Measurements from ENCODE around the gene VMP1.

The VMP1 gene

DNA sequence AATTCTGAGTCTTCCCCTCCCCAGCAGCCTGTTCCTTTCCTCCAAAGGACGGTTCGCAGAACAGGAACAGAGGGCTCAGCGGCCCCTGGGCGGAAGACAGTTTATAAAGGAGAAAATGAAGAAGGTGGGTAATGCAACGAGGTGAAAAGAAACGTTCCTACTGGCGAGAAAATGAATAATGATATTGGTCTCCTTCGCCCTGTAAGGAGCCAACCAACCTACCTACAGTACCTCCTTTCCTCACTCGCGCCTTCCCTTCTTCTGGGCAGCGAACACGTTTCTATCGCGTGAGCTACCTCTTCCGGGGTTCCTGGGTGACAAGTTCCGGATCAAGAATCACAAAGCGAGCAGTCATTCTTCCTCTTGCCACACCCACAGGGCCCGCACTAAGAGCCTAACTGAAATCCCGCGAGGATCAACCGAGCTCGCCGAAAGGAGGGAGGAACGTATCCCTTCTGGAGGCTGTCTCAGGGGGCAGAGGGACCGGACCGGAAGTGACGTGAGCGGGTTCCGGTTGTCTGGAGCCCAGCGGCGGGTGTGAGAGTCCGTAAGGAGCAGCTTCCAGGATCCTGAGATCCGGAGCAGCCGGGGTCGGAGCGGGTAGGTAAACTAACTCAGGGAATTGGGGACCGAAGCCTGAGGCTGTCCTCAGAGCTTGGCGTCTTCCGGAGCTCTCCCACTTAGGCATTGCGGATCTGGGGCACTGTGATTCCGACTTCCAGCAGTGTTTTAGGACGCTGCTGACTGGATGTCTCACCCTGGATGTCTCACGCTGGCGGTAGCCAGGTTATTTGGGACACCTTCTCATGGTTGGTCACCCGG, at the start of gene VMP1, which contains the start of gene PTRH2:
VMP1 (plus strand) TSS at position 506 of the 822 bp plus-strand sequence. CDS start 23,793 bp downstream, outside the sequence.
PTRH2 (minus strand) TSS at position 282 of the 822 bp plus-strand sequence. CDS start 9,452 bp downstream, outside the sequence.
- TF ChIP-seq, protein P1, sequence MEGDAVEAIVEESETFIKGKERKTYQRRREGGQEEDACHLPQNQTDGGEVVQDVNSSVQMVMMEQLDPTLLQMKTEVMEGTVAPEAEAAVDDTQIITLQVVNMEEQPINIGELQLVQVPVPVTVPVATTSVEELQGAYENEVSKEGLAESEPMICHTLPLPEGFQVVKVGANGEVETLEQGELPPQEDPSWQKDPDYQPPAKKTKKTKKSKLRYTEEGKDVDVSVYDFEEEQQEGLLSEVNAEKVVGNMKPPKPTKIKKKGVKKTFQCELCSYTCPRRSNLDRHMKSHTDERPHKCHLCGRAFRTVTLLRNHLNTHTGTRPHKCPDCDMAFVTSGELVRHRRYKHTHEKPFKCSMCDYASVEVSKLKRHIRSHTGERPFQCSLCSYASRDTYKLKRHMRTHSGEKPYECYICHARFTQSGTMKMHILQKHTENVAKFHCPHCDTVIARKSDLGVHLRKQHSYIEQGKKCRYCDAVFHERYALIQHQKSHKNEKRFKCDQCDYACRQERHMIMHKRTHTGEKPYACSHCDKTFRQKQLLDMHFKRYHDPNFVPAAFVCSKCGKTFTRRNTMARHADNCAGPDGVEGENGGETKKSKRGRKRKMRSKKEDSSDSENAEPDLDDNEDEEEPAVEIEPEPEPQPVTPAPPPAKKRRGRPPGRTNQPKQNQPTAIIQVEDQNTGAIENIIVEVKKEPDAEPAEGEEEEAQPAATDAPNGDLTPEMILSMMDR (IDR thresholded peaks at IDR 0.05; ENCODE audit: low read depth, low read length), result no peak
- in situ Hi-C loops (cut with HindIII; ENCODE audit: low sequenced_read_pairs), result no loop called here
- peak; percentile 100 for DNase-seq (ENCODE audit: low read depth, low spot score)
- H3K4me3 ChIP-seq (ENCODE audit: low read depth, low read length), result peak within 1 kb of the TSS; percentile 79

DNA sequence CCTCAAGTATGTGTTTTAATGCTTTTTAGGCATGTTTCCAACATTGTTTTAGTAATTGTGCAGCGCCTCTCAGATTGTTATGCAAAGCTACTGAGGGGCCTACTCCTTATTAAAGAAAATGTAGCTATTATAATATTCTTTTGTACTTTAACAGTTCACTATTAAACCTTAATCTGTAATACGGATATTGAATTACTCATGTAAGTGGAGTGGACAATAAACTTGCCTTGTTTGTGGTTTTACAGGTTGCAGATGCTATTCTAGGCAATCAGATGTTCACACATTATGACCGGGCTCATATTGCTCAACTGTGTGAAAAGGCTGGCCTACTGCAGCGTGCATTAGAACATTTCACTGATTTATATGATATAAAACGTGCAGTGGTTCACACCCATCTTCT, 41.2 kb upstream of the VMP1 start:
- no peak for DNase-seq (ENCODE audit: low read depth, low spot score)
- TF ChIP-seq, protein P1 (IDR thresholded peaks at IDR 0.05; ENCODE audit: low read depth, low read length), result no peak
- in situ Hi-C loops (cut with HindIII; ENCODE audit: low sequenced_read_pairs), result no loop called here
- no peak overlapping the region for H3K4me3 ChIP-seq (ENCODE audit: low read depth, low read length)

DNA sequence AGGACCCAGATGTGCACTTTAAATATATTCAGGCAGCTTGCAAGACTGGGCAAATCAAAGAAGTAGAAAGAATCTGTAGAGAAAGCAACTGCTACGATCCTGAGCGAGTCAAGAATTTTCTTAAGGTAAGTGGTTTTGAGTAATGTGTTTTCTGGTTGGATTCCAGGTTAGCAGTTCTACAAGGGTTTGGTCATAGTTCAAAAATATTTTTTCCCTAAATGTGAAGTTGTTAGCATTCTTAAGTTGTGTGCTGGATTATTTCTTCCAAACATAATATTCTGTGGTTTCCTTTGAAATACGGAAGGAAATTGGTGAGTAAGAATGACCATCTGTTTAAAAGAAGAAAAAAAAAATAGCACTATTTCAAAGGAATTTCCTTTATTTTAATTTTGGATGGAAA, 38.6 kb upstream of the VMP1 start:
- H3K4me3 ChIP-seq (ENCODE audit: low read depth, low read length), result no peak overlapping the region
- in situ Hi-C loops (cut with HindIII; ENCODE audit: low sequenced_read_pairs), result no loop called here
- DNase-seq (ENCODE audit: low read depth, low spot score), result peak; percentile 97
- TF ChIP-seq, protein P1 (IDR thresholded peaks at IDR 0.05; ENCODE audit: low read depth, low read length), result no peak

DNA sequence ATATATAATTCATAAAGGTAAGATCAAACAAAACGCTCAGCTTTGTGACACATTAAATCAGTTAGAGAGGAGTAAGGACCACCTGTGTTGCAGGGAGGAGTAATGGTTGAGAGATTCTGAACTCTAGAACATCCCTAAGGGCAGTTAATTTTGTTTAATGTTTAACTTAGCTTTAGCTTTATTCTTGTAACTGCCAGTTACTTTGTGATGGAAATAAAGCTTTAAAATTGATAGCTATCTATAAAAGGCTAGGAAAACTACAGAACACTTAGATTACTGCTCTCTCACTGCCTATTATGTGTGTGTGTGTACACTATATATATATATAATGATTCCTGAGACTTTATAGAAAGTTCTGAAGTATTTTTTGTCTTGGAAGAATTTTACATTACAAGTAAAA, 38.0 kb upstream of the VMP1 start:
- DNase-seq (ENCODE audit: low read depth, low spot score), result no peak
- TF ChIP-seq, protein P1 (IDR thresholded peaks at IDR 0.05; ENCODE audit: low read depth, low read length), result no peak
- no peak overlapping the region for H3K4me3 ChIP-seq (ENCODE audit: low read depth, low read length)
- in situ Hi-C loops (cut with HindIII; ENCODE audit: low sequenced_read_pairs), result no loop called here

DNA sequence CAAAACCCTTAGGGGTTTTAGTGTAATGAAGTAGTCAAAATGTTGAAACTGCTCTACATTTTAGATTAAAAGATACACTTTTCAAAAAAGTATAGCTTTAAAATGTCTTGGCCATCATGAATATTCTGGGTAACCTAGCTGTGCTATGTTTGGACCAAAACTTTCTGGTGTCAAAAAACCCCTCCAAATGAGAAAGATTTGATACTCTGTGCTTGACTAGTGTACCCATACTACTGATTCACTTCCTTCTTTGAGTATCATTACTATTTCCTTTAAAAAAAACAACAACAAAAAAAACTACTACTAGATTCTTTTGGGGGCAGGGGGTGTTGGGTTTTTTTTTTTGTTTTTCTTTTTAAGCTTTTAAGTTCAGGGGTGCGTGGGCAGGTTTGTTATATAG, 37.5 kb upstream of the VMP1 start:
- no peak for DNase-seq (ENCODE audit: low read depth, low spot score)
- in situ Hi-C loops (cut with HindIII; ENCODE audit: low sequenced_read_pairs), result no loop called here
- TF ChIP-seq, protein P1 (IDR thresholded peaks at IDR 0.05; ENCODE audit: low read depth, low read length), result no peak
- no peak overlapping the region for H3K4me3 ChIP-seq (ENCODE audit: low read depth, low read length)

DNA sequence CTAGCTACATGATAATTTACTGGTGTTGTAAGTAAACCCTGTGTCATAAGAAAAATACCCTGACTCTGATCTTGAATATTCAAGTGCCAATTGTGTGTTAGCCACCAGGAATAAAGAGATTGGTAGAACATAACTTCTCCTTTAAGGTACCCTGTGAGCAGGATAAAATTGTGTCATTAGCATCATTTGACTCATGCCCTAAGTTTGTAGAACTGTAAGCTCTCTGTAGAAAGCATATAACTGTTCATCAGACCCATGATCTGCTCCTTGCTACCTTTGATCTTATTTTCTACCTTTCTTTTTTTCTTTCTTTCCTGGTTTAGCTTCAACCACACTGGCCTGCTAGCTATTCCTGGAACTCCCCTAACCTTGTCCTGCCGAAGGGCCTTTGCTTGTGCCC, 36.1 kb upstream of the VMP1 start:
- no peak overlapping the region for H3K4me3 ChIP-seq (ENCODE audit: low read depth, low read length)
- TF ChIP-seq, protein P1 (IDR thresholded peaks at IDR 0.05; ENCODE audit: low read depth, low read length), result no peak
- no peak for DNase-seq (ENCODE audit: low read depth, low spot score)
- in situ Hi-C loops (cut with HindIII; ENCODE audit: low sequenced_read_pairs), result no loop called here

All from astrocyte of the spinal cord (primary cell).